Measurements from ENCODE around the gene GATA6.

The GATA6 gene

DNA sequence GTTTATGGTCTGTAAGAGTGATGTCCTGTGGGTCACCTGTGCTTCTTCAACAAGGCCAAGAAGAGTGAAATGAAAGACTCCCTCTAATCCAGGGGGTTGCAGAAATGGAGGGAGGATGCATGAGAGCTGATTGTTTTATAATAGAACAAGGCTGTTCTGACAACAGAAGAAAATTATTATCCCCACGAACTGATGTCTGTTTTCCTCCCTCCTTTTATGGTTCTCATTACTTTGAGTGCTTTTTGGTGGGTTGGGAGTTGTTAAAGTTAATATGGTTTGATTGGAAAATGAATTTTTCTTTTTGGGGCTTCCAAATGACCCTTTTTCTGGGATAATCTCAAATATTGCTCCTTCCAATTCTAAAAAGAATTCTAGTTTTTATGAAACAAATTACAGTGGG is 33.6 kb downstream of the GATA6 start:
- TF ChIP-seq SIN3A (IDR thresholded peaks at IDR 0.05; ENCODE audit: borderline replicate concordance, insufficient read depth, low read length) (no peak), POLR2AphosphoS5 (IDR thresholded peaks at IDR 0.05; ENCODE audit: low read depth, low read length) (no peak), TAF1 (IDR thresholded peaks at IDR 0.05; ENCODE audit: borderline replicate concordance, insufficient read depth, low read length) (no peak), FOXP2 (optimal IDR thresholded peaks at IDR 0.05; ENCODE audit: borderline replicate concordance, extremely low read depth, extremely low read length, insufficient read depth) (no peak)
- TF ChIP-seq, protein P1, sequence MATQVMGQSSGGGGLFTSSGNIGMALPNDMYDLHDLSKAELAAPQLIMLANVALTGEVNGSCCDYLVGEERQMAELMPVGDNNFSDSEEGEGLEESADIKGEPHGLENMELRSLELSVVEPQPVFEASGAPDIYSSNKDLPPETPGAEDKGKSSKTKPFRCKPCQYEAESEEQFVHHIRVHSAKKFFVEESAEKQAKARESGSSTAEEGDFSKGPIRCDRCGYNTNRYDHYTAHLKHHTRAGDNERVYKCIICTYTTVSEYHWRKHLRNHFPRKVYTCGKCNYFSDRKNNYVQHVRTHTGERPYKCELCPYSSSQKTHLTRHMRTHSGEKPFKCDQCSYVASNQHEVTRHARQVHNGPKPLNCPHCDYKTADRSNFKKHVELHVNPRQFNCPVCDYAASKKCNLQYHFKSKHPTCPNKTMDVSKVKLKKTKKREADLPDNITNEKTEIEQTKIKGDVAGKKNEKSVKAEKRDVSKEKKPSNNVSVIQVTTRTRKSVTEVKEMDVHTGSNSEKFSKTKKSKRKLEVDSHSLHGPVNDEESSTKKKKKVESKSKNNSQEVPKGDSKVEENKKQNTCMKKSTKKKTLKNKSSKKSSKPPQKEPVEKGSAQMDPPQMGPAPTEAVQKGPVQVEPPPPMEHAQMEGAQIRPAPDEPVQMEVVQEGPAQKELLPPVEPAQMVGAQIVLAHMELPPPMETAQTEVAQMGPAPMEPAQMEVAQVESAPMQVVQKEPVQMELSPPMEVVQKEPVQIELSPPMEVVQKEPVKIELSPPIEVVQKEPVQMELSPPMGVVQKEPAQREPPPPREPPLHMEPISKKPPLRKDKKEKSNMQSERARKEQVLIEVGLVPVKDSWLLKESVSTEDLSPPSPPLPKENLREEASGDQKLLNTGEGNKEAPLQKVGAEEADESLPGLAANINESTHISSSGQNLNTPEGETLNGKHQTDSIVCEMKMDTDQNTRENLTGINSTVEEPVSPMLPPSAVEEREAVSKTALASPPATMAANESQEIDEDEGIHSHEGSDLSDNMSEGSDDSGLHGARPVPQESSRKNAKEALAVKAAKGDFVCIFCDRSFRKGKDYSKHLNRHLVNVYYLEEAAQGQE (IDR thresholded peaks at IDR 0.05; ENCODE audit: insufficient read depth in 1 of 2, low read depth in 2 of 2, low read length in 2 of 2), result no peak

DNA sequence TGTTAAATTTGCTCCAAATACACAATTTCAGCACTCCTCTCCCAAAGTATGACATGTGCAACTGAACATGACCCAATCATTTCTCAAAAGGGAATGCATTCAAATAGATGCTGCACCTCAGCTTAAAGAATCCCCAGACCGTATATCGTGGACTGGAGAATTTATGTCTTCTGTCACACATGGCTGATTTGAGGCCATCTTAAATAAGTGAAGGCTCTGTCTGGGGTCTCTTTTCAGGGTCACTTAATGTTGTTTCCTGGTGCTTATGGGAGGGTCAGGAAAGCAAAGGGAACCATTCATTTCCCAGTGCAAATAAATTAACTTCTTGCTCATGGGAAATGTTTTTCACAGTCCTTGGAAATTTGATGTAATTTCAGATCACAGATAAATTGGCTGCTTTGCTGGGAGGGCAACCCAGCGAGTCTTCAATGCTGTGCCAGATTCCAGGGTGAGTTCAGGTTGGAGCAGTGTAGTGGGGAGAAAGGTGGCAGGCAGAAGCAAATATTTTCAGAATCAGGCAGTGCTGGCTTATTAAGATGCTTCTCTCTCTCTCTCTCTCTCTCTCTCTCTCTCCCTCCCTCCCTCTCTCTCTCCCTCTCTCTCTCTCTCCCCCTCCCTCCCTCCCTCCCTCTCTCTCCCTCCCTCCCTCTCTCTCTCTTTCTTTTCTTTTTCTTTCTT is 34.3 kb downstream of the GATA6 start:
- TF ChIP-seq TAF1 (IDR thresholded peaks at IDR 0.05; ENCODE audit: borderline replicate concordance, insufficient read depth, low read length) (no peak), POLR2AphosphoS5 (IDR thresholded peaks at IDR 0.05; ENCODE audit: low read depth, low read length) (no peak), FOXP2 (optimal IDR thresholded peaks at IDR 0.05; ENCODE audit: borderline replicate concordance, extremely low read depth, extremely low read length, insufficient read depth) (no peak), SIN3A (IDR thresholded peaks at IDR 0.05; ENCODE audit: borderline replicate concordance, insufficient read depth, low read length) (no peak)
- TF ChIP-seq, protein P1 (IDR thresholded peaks at IDR 0.05; ENCODE audit: insufficient read depth in 1 of 2, low read depth in 2 of 2, low read length in 2 of 2), result no peak

DNA sequence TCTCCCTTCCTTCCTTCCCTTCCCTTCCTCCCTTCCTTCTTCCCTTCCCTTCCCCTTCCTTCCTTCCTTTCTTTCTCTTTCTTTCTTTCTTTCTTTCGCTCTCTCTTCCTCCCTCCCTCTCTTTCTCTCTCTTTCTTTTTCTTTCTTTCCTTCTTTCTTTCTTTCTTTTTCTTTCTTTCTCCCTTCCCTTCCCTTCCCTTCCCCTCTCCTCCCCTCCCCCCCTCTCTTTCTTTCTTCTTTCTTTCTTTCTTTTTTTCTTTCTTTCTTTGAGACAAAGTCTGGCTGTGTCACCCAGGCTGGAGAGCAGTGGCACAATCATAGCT is 34.8 kb downstream of the GATA6 start:
- no peak for TF ChIP-seq SIN3A (IDR thresholded peaks at IDR 0.05; ENCODE audit: borderline replicate concordance, insufficient read depth, low read length)
- TF ChIP-seq TAF1 (IDR thresholded peaks at IDR 0.05; ENCODE audit: borderline replicate concordance, insufficient read depth, low read length), result no peak
- TF ChIP-seq, protein P1 (IDR thresholded peaks at IDR 0.05; ENCODE audit: insufficient read depth in 1 of 2, low read depth in 2 of 2, low read length in 2 of 2), result no peak
- no peak for TF ChIP-seq FOXP2 (optimal IDR thresholded peaks at IDR 0.05; ENCODE audit: borderline replicate concordance, extremely low read depth, extremely low read length, insufficient read depth)
- TF ChIP-seq POLR2AphosphoS5 (IDR thresholded peaks at IDR 0.05; ENCODE audit: low read depth, low read length), result no peak

DNA sequence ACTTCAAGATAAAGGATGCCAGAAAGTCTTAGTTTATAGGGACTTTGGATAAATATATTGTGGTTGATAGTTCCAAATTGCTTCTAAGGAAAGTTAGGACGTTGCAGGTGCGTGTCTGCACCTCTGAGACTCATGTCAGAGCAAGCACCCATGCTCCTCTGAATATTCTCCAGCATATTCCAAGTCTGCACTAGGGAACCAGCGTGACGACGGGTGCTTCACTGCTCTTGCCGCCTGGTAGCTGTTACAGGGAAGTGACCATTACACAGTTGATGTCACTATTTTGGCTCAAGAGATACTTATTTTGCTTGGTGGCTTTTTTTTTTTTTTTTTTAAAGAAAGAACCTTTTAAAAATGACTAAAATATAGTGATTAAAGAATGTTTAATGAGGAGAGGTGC is 35.6 kb downstream of the GATA6 start:
- TF ChIP-seq SIN3A (IDR thresholded peaks at IDR 0.05; ENCODE audit: borderline replicate concordance, insufficient read depth, low read length), result no peak
- TF ChIP-seq POLR2AphosphoS5 (IDR thresholded peaks at IDR 0.05; ENCODE audit: low read depth, low read length), result no peak
- no peak for TF ChIP-seq FOXP2 (optimal IDR thresholded peaks at IDR 0.05; ENCODE audit: borderline replicate concordance, extremely low read depth, extremely low read length, insufficient read depth)
- TF ChIP-seq, protein P1 (IDR thresholded peaks at IDR 0.05; ENCODE audit: insufficient read depth in 1 of 2, low read depth in 2 of 2, low read length in 2 of 2), result no peak
- no peak for TF ChIP-seq TAF1 (IDR thresholded peaks at IDR 0.05; ENCODE audit: borderline replicate concordance, insufficient read depth, low read length)
